Gastrocnemius medialis (tissue), 4 donors: Measurements from ENCODE around the gene USP54.

Source experiments
- POLR2A ChIP-seq, 2 donors: fragments of 450-650 bp; IDR thresholded peaks; one replicate each; pipeline ENCODE4 v1.6.1; 2017; ENCODE audit warnings: antibody characterized with exemption in 2 of 2, mild to moderate bottlenecking in 2 of 2, moderate library complexity in 2 of 2
- TF ChIP-seq, protein P1 (sequence below), 5 experiments: fragments of 450-650 bp in 3 of 5; fragments of 200-600 bp in 2 of 5; sonication (generic) in 2 of 5; IDR thresholded peaks in 4 of 5; conservative IDR thresholded peaks in 1 of 5; 1 replicate in 4 of 5; 2 replicates in 1 of 5; pipeline ENCODE4 v1.5.1; 2016 to 2019; ENCODE audit warnings: antibody characterized with exemption in 5 of 5, mild to moderate bottlenecking in 3 of 5, moderate library complexity in 3 of 5

DNA sequence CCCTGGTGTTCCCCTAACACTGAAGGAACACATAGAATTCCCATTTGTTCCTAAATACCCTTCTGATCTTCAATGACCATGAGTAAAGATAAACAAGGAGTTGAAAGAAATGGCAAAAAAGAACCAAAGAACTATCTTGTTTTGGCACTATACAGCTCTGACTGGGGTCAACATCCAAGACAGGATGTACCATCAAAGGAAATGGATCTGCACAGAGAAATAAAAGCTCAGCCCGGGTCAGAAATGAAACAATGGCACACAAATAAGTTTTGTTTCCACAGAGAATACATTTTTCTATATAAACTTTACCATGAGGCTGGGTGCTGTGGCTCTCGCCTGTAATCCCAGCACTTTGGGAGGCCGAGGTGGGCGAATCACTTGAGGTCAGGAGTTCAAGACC, 18.0 kb upstream of the USP54 start:
- TF ChIP-seq, protein P1, sequence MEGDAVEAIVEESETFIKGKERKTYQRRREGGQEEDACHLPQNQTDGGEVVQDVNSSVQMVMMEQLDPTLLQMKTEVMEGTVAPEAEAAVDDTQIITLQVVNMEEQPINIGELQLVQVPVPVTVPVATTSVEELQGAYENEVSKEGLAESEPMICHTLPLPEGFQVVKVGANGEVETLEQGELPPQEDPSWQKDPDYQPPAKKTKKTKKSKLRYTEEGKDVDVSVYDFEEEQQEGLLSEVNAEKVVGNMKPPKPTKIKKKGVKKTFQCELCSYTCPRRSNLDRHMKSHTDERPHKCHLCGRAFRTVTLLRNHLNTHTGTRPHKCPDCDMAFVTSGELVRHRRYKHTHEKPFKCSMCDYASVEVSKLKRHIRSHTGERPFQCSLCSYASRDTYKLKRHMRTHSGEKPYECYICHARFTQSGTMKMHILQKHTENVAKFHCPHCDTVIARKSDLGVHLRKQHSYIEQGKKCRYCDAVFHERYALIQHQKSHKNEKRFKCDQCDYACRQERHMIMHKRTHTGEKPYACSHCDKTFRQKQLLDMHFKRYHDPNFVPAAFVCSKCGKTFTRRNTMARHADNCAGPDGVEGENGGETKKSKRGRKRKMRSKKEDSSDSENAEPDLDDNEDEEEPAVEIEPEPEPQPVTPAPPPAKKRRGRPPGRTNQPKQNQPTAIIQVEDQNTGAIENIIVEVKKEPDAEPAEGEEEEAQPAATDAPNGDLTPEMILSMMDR (IDR thresholded peaks at IDR 0.05 in 4 of 5, conservative IDR thresholded peaks at IDR 0.05 in 1 of 5): no peak
- no peak for TF ChIP-seq POLR2A (IDR thresholded peaks at IDR 0.05)
